ENCODE measurements around the gene IPO9.
"Not testable (repeated sequence)": the region's sequence is repeated elsewhere in the genome, so short reads cannot be mapped to it uniquely, and the experiment has no call there.

The IPO9 gene

GRCh38 chr1:201810466-201811216 is 18.3 kb upstream of the IPO9 start:
- no peak for DNase-seq

DNA sequence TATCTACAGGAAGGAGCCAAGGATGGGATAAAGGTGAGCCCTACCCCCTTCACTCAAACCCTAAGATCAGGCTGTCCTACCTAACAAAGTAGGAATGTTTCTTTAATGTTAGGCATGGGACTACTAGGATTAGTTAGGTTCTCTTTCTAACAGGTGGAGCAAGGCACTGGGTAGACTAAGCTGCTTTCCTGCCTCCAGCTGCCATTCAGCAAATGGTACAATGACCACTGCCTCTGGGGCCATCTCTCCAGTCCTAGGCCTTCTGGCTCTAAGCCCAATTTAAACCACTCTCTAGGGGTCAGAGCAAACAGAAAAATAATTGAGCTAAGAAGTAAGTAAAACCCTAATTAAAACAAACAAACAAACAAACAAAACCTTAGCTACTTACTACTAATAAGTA is 15.7 kb upstream of the IPO9 start:
- no peak for DNase-seq

GRCh38 chr1:201816309-201816854 is 12.6 kb upstream of the IPO9 start:
- DNase-seq, result no peak

- no peak for DNase-seq
Measured at GRCh38 chr1:201818971-201819750, 9.8 kb upstream of the IPO9 start.

DNA sequence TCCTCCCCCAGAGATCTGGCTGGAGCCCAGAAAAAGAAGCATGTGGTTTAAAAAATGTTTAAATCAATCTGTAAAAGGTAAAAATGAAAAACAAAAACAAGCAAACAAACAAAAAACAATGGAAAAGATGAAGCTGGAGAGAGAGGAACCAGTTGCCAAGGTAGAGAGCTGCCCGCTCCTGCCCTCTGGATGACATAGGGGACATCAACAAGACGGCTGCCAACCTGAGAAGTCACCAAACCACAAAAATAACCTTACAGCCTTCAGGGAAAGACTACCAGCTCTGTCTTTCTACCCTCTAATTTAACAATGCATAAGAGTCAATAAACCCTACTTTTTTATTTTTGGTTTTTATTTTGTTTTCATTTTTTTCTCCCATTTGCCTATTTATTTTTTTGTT is 8.5 kb upstream of the IPO9 start:
- DNase-seq, result no peak

DNA sequence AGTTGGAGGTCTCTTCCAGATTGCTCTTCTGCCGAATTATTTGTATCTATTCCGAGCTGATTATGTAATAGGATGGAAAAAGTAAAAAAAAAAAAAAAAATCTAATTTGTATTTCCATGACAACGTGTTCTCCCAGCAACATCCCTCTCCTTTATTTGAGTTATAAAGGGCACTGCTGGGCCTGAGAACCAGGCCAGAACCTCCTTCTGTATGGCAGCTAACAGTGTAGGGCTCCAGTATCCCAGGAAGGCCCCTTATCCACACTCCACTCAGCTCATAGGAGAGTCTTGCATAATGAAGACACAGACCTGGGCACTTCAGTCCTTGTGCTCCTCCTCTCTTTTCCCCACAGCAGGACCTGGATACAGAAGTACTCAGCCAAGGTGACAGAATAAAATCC is 3.7 kb upstream of the IPO9 start:
- DNase-seq, result no peak

- no peak for DNase-seq
Measured at GRCh38 chr1:201826830-201827229, 2.1 kb upstream of the IPO9 start.

DNA sequence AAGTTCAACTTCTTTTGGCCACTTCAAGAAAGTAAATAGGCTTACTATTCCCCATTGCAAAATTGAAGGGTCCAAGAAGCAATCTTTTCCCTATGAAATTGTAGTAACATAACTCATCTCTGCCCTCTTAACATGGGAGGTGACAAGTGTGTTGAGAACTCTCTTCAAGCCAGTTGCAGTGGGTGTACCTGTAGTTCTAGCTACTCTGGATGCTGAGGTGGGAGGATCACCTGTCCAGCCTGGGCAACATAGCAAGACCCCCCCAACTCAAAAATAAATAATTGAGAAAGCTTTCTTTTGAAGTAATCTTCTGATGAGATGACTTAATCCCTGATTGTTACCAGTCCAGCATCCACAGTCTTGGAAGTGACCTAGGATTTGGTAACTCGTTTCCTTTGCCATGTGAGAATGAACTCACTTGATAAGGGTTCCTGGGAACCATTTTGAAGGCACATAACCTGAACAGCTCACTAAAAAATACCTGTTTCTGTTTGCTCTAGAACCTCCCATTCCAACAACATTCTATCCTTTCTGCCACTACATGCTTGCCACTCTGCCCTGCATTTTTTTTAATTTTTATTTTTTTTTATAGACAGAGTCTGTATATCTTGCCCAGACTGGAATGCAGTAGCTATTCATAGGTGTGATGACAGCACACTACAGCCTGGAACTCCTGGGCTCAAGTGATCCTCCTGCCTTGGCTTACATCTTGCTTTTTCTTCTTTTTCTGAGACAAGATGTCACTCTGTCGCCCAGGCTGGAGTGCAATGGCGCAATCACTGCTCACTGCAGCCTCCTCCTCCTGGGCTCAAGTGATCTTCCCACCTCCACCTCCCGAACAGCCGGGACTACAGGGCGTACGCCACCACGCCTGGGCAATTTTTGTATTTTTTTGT is 1.4 kb upstream of the IPO9 start:
- no peak for DNase-seq

GRCh38 chr1:201828217-201828819 is 639 bp upstream of the IPO9 start:
- DNase-seq, result no peak

DNA sequence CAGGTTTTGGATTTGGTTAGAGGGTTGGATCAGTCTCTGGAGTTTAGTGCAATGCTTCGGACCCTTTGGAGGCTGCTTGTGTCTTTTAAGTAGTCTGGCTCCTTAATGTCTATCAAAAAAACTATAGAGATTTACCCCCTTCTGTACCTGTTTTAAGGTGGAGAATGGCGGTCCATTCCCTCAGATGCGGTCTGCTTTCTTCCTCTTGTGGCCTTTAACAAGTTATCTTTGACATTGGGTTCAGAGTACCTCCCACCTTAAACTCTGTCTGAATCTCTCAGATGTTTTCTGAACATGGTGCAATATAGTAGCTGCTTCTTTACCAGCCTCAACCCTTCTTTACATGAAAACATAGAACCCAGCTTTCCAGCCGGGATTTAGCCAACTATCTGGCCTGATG is 2.4 kb downstream of the IPO9 start:
- DNase-seq, result no peak

DNA sequence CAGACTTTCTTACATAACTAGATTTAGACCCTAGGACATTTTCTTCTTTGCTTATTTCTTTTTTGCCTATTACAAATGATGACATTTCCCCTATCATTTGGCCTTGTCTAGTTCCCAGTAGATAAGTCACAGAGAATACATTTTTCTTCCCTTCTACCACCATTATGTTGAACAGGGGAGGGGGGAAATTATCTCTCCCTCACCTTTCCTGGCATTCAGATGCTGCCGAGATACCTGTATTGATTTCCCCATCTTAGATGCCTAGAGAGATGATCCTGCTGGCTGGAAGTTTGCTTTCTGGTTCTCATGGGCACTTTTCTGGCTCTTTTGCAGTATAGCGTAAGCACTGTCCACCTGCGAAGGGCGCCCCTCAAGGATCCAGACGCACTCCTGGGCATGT is 5.7 kb downstream of the IPO9 start:
- DNase-seq, result no peak

GRCh38 chr1:201838381-201838780 is 9.4 kb downstream of the IPO9 start:
- no peak for DNase-seq

- not testable (repeated sequence) for DNase-seq
Measured at GRCh38 chr1:201839089-201839488, 10.1 kb downstream of the IPO9 start.

- no peak for DNase-seq
Measured at GRCh38 chr1:201840055-201840454, 11.1 kb downstream of the IPO9 start.

DNA sequence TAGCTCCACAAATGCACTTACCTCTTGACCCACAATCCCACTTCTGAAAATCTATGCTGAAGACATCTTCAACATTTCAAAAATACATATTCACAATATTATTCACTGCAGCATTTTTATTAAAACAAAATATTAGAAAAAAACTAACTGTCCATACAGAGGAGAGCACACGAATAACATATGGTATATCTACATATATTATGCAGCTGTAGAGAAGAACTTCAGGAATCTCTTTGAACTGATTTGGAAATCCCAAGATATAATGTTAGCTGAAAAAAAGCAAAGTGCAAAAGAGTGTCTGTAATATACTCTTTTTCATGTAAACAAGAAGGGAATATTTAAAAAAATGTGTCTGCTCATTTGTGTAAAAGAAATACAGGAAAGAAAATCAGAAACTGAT is 11.5 kb downstream of the IPO9 start:
- DNase-seq, result no peak

DNA sequence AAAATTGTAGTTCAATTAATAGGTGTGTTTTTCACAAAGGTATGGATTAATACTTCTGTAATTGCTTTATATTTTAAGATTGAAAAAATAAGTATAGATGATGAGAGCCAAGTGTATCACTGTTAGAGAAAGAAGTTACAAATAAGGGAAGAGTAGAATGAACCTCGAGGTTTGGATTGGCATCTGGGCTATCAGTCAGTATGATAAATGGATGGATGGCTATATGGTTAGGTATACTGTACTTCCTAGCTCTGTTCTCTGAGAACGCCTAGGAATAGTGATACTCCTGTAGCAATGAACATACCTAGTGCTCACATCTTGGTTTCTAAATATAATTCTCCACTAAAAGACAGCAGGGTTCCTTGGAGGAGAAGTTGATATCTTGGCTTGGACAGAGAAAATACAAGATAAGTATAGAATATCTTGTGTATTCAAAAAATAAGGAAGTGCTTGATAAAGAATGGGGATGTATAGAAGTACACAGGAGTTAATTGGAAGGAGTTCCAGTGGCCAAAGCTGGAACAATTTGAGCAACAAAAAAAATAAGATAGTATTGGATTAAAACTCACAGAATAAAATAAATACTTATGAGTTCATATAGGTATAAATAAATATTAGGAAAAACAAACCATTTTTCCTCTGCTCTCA is 12.4 kb downstream of the IPO9 start:
- no peak for DNase-seq

DNA sequence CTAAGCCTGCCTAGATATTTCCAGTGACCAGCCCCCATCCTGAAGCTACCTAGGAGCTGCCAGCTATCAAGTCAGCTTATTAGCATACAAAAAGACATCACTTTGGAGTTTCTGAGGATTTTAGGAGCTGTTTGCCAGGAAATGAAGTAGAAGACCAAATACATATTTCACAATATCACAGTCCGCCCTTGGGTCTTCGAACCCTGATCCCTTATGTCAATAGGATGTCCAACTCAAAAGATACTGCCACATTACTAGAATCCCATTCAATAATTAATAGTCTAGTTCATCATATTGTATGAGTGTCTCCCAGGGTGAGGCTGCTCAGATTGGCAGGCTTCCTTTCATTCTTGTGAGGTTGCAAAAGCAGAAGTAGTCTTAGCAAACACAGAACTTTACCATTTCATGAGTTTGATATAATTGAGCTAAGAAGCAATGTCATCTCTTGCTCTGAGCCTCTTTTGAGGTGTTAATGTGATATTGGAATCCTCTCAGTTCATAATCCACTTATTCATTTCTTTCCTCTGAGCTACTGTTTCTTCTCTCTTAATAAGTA is 13.6 kb downstream of the IPO9 start:
- DNase-seq, result no peak

DNA sequence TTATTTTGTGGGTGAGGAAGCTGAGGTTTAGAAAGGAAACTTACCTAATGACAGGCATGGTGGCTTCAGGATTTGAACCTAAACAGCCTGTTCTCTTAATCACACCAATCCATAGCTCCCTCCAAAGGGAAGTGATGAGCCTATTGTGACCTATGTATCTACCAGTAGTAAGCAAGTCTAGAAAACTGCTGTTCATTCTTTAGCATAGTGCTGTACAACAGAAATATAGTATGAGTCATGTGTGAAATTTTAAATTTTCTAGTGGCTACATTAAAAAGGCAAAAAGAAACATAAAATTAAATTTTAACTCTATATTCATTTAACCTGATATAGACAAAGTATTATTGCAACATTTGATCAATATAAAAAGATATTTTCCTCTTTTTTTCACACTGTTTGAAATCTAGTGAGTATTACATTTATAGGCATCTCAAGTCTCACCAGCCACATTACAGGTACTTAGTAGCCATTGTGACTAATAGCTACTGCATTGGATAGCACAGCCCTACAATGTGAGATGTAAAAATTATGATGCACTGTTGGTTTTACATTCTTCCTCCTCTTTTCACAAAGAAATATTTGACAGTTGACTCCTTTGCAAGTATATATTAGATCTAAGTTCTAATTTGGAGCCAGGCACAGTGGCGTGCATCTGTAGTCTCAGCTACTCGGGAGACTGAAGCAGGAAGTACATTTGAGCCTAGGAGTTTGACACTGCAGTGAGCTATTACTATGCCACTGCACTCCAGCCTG is 16.6 kb downstream of the IPO9 start:
- no peak for DNase-seq

DNA sequence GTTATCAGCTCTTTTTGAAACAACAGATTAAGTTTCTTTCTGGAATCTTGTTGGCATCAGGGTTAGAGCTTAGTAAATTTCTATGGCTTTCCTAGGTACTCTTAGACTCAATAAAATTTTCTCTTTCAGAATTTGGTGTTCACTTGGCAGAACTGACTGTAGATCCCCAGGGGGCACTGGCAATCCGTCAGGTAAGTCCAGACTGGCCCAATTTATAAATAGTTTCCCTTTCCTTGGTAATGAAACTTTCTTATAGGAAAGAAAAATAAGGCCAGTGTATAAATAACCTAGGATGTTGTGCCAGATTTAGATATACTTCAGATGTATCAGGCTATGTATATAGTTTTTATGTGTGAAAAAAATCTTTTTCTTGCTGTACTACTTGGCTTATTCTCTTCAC is 18.2 kb downstream of the IPO9 start:
- DNase-seq, result no peak

GRCh38 chr1:201848230-201848629 is 19.3 kb downstream of the IPO9 start:
- no peak for DNase-seq

Data from SW 1271 (cell line).